GM12865 (cell line): Measurements from ENCODE around the gene SMAD2.
A peak's percentile ranks its signal among the peaks of the same experiment; 100 is the strongest.

Experiments used
- DNase-seq: peaks from one replicate; pipeline ENCODE4 v3.0.0; 2010; ENCODE audit warnings: low read depth
- H3K4me3 ChIP-seq: 2 replicates; pipeline ENCODE4 v1.5.1; 2011; ENCODE audit warnings: mild to moderate bottlenecking, low read depth, low read length, control low read depth
- TF ChIP-seq, protein P1 (sequence below): IDR thresholded peaks from 2 replicates; pipeline ENCODE4 v1.5.1; 2011; ENCODE audit warnings: low read length, control low read depth, low read depth, inconsistent platforms; ENCODE audit not compliant: insufficient read depth; ENCODE audit errors: missing control alignments

Gene SMAD2

DNA sequence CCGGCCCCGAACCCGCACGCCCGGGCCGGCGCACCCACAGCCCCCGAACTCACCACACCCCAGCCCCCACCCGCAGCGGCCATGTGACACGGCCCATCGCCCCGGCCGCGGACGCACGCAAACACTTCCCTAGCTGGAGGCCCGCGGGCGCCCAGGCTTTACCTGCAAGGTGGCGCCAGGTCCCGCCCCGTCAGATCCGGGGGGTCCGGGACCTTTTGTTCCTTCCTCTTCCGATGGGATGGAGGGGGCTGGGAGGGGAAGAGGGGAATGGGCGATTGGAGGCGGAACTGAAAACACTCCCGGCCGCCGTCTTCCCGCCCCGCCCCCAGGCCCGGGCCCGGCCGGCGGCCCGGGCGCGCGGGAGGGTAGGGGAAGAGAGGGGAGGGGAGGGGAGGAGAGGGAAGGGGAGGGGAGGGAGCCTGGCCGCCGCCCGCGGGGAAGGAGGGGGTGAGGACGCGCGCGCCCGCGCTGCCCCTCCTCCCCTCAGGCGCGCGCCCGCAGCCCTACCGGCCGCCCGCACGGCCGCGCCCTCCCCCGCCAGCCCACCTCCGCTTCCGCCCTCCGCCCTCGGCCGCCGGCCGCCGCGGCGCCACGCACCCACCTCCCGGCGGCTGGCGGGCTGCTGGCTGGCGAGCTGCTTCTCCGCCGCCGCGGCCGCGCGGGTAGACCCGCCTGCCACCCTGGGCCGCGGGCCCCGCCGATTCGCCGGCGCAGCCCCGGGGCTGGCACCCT, at the start of gene SMAD2:
Gene SMAD2 (minus strand): TSS at position 461 of the 732 bp plus-strand sequence. CDS start 33,903 bp downstream, outside the sequence.
- TF ChIP-seq, protein P1, sequence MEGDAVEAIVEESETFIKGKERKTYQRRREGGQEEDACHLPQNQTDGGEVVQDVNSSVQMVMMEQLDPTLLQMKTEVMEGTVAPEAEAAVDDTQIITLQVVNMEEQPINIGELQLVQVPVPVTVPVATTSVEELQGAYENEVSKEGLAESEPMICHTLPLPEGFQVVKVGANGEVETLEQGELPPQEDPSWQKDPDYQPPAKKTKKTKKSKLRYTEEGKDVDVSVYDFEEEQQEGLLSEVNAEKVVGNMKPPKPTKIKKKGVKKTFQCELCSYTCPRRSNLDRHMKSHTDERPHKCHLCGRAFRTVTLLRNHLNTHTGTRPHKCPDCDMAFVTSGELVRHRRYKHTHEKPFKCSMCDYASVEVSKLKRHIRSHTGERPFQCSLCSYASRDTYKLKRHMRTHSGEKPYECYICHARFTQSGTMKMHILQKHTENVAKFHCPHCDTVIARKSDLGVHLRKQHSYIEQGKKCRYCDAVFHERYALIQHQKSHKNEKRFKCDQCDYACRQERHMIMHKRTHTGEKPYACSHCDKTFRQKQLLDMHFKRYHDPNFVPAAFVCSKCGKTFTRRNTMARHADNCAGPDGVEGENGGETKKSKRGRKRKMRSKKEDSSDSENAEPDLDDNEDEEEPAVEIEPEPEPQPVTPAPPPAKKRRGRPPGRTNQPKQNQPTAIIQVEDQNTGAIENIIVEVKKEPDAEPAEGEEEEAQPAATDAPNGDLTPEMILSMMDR: no peak
- peak; percentile 91 for DNase-seq
- H3K4me3 ChIP-seq: peak within 1 kb of the TSS; percentile 83

DNA sequence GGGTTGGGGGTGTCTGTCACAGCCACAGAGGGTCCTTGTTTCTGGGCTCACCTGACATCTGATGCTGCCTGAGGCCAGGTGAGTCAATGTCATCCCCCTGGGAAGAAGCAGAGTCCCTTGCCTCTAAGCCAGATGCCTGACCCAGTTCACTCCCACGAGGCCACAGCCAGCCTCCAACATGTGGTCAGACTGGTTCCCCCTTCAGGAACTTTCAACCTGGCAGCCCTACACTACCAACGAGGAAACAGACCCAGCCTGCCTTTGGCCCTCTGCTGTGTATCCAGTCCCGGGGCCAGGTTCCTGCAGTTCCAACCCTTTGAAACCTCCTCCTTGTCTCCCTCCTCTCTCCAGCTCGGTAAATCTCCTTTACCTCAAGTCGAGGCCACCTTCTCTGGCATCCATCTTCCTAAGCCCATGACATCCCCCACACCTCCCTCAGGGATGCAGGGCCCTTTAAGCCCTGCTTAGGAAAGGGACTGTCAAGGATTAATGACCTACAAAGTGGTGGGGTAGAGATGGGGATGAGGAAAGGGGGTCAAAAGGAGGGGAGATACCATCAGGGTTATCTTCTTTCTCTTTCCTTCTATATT, 49.2 kb upstream of the SMAD2 start:
- DNase-seq: no peak
- TF ChIP-seq, protein P1: no peak
- no peak overlapping the region for H3K4me3 ChIP-seq

DNA sequence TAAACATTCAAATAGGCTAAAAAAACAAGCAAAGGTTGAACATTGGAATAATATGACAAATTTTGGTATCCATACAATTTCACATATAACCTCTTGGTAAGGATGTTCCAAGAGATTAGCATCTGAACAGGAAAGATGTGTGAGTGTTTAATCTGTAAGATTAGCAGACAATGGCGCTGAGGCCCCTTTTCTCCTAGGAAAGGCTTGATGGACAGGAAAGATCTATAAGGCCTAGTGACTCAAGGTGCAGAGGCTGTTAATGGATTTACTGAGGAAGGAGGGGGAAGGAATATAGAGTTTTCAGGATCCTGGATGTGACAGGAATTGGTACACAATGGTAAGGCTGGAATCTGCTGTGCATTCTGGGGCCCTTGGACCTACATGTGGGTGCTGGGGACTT, 48.1 kb upstream of the SMAD2 start:
- H3K4me3 ChIP-seq: no peak overlapping the region
- TF ChIP-seq, protein P1: no peak
- no peak for DNase-seq

DNA sequence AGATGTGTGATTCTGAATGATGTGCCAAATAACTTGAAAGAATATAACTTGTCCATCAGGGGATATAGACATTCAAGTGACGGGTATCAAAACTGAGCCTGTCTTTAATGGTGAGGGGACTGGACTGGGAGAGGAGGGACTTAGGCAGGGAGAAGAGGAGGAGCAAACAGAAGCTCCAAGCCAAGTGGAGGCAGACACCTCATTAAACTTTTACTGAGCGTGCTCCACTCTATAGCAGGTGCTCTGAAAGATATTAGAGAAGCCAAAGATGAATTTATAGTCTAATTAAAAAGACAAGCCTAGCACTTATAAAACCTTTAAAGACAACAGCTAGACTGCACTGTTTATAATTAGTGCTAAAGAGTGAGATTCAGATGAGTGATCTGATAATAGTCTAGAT, 47.7 kb upstream of the SMAD2 start:
- DNase-seq: no peak
- TF ChIP-seq, protein P1: no peak
- no peak overlapping the region for H3K4me3 ChIP-seq

DNA sequence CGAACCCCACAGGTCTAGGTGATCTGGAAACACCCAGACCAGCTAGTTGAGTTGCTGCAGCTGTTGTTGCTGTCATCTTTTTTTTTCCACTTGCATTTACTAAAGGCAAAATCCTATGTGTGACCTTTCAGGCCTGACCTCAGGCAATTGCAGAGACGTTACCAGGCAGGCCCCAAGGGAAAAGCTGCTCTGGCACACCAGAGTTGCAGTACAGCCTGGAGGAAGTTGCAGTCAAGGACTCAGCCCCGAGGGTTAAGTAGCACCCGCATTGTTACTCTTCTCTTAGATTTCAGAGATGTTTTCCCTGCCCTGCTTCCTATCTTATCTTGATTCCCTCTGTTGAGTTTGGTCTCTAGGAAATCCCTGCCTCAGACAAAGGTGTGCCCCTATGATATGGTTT, 45.2 kb upstream of the SMAD2 start:
- H3K4me3 ChIP-seq: no peak overlapping the region
- no peak for DNase-seq
- TF ChIP-seq, protein P1: no peak

DNA sequence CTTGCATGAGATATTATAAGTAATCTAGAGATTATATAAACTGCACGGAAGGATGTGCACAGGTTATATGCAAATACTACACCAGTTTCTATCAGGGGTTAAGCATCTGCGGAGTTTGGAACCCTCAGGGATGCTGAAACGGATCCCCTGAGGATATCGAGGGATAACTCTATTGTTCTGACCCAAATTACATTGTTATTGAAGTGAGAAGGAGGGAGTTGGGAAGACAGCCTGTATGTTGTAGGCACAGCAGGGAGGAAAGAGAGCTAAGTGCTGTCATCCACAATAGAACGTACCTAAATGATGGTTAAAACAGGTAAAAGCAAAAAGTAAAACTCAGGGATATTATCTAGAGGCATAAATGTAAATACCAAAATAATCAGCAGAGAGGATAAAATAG, 44.6 kb upstream of the SMAD2 start:
- DNase-seq: no peak
- TF ChIP-seq, protein P1: no peak
- no peak overlapping the region for H3K4me3 ChIP-seq
